AG04449 (cell line): ENCODE results near the gene LORICRIN.
A peak's percentile ranks its signal among the peaks of the same experiment; 100 is the strongest.

ENCODE experiments used
- CTCF ChIA-PET: fragments of 350-600 bp; formaldehyde crosslinking; extraction: SDS; loops from one replicate; lab custom pipeline; 2021; ENCODE audit warnings: antibody characterized with exemption; lab: Yijun Ruan, JAX
- POLR2A ChIA-PET: fragments of 400-600, 350-600 bp; formaldehyde crosslinking; extraction: SDS; loops from one replicate; lab custom pipeline; 2020; ENCODE audit warnings: antibody characterized with exemption, inconsistent platforms; lab: Yijun Ruan, JAX
- DNase-seq: peaks from one replicate; pipeline ENCODE4 v3.0.0-alpha.2; 2010; ENCODE audit warnings: low read depth, low spot score
- H3K4me3 ChIP-seq: 2 replicates; pipeline ENCODE4 v1.5.1; 2011; ENCODE audit warnings: low read depth, mild to moderate bottlenecking, control low read depth, low read length
- CTCF ChIP-seq: IDR thresholded peaks from one replicate; pipeline ENCODE4 v1.5.1; 2011; ENCODE audit warnings: mild to moderate bottlenecking, moderate library complexity, low read length, control low read depth, inconsistent platforms; ENCODE audit not compliant: insufficient read depth; ENCODE audit errors: missing control alignments

Gene LORICRIN

GRCh38 chr1:153288634-153289275 lies 29.3 kb downstream of the LORICRIN start:
- DNase-seq = no peak
- CTCF ChIA-PET = interaction anchor here (1.2 kb wide), 1 partner anchor 11 kb away, joined by 3 read pairs; no protein-coding TSS in a partner anchor
- no peak overlapping the region for H3K4me3 ChIP-seq
- POLR2A ChIA-PET = no interaction called here
- TF ChIP-seq CTCF = peak; percentile 34

- no peak for TF ChIP-seq CTCF
- DNase-seq = no peak
- ChIA-PET CTCF (no interaction called here), POLR2A (no interaction called here)
- H3K4me3 ChIP-seq = no peak overlapping the region
Measured at GRCh38 chr1:153291514-153291913, 32.0 kb downstream of the LORICRIN start.

- ChIA-PET POLR2A (no interaction called here), CTCF (no interaction called here)
Measured at GRCh38 chr1:153292185-153292584, 32.7 kb downstream of the LORICRIN start.

GRCh38 chr1:153292740-153293479 lies 33.4 kb downstream of the LORICRIN start:
- DNase-seq = no peak
- POLR2A ChIA-PET = no interaction called here
- CTCF ChIA-PET = no interaction called here
- no peak for TF ChIP-seq CTCF
- no peak overlapping the region for H3K4me3 ChIP-seq

More at GRCh38 chr1:153292185-153292584, 32.7 kb downstream of the LORICRIN start:
- H3K4me3 ChIP-seq = no peak overlapping the region
- DNase-seq = no peak
- no peak for TF ChIP-seq CTCF

GRCh38 chr1:153293480-153293775 lies 33.9 kb downstream of the LORICRIN start:
- CTCF ChIA-PET = no interaction called here
- POLR2A ChIA-PET = no interaction called here
- no peak for DNase-seq
- no peak for TF ChIP-seq CTCF
- no peak overlapping the region for H3K4me3 ChIP-seq

GRCh38 chr1:153293851-153294250 lies 34.4 kb downstream of the LORICRIN start:
- no peak for DNase-seq
- CTCF ChIA-PET = no interaction called here
- H3K4me3 ChIP-seq = no peak overlapping the region
- POLR2A ChIA-PET = no interaction called here
- TF ChIP-seq CTCF = no peak
